Kidney (tissue), 14 donors: Measurements from ENCODE around the gene FBXO30. TPM values are rescaled to one million over a fixed set of nuclear protein-coding genes. Genes with fewer than 3 reads are reported as not detected.

ENCODE experiments used
- DNase-seq, 5 donors: peaks; one replicate each; pipeline ENCODE4 v3.0.0-alpha.2; 2013 to 2020
- FAIRE-seq: peaks from 2 replicates; lab custom pipeline; 2012; peaks lifted over from hg19 to GRCh38; lab: Jason Lieb, UNC
- H3K27ac ChIP-seq, 2 donors: one replicate each; pipeline ENCODE4 v1.7.0; 2013; ENCODE audit warnings: low read depth in 2 of 2, low read length in 2 of 2, inconsistent platforms in 1 of 2
- H3K27me3 ChIP-seq: one replicate; pipeline ENCODE4 v1.7.1; 2013; ENCODE audit warnings: low read length, inconsistent platforms; ENCODE audit not compliant: control insufficient read depth, insufficient read depth
- H3K36me3 ChIP-seq, 3 donors: one replicate each; pipeline versions ENCODE4 v1.7.0 to v1.7.1; 2013; ENCODE audit warnings: low read length in 3 of 3, control low read depth in 1 of 3, inconsistent platforms in 1 of 3; ENCODE audit not compliant: insufficient read depth in 3 of 3, control insufficient read depth in 2 of 3
- H3K4me1 ChIP-seq, 3 donors: one replicate each; pipeline versions ENCODE4 v1.7.0 to v1.7.1; 2013; ENCODE audit warnings: low read length in 3 of 3, inconsistent platforms in 1 of 3, low read depth in 1 of 3; ENCODE audit not compliant: control insufficient read depth in 2 of 3, insufficient read depth in 2 of 3
- H3K4me3 ChIP-seq, 3 donors: one replicate each; pipeline versions ENCODE4 v1.7.0 to v1.8.1; 2013; ENCODE audit warnings: low read length in 3 of 3, control low read depth in 1 of 3, inconsistent platforms in 1 of 3
- H3K9ac ChIP-seq, 3 donors: one replicate each; pipeline versions ENCODE4 v1.7.0 to v1.7.1; 2013; ENCODE audit warnings: low read length in 3 of 3, control low read depth in 1 of 3, inconsistent platforms in 1 of 3
- H3K9me3 ChIP-seq, 3 donors: one replicate each; pipeline versions ENCODE4 v1.7.0 to v1.7.1; 2013; ENCODE audit warnings: low read length in 3 of 3, control low read depth in 1 of 3, inconsistent platforms in 1 of 3; ENCODE audit not compliant: control insufficient read depth in 2 of 3, insufficient read depth in 1 of 3
- intact Hi-C: fragments of 100-400 bp; cut with DNase I; formaldehyde crosslinking; loops from one replicate; pipeline ENCODE4 v1.11.1; 2022
- polyA plus RNA-seq: library from polyadenylated mRNA; stranded (reverse); fragments of 350-450 nt; fragmentation: Illumina TruSeq; extraction: RNeasy Lipid Tissue Mini Kit (QIAGEN cat#74804); gene quantifications from one replicate; pipeline ENCODE4 v1.2.3, GENCODE V29; 2014; ENCODE audit warnings: low read depth, low replicate concordance; ENCODE audit not compliant: insufficient read depth
- total RNA-seq: library from RNA; stranded (reverse); fragmentation: NEBNext Ultra II Directional; extraction: Animal tissue kit (Norgen Biotek cat#: 25700); gene quantifications from one replicate; pipeline ENCODE4 v1.2.1, GENCODE V29; 2021
- TF ChIP-seq, protein P1 (sequence below): IDR thresholded peaks from 3 replicates; pipeline ENCODE4 v1.5.1; 2012; ENCODE audit warnings: mild to moderate bottlenecking, moderate library complexity, borderline replicate concordance; ENCODE audit not compliant: insufficient read depth; ENCODE audit errors: extremely low read depth
- donor health status: control.
- donor health status: control.
- donor health status: control.
- donor health status: control.
- donor health status: control.
- donor health status: DM: yes; HTN: yes; CAD: no.
- donor health status: Normal renal cell carcinoma (clear cell type).

FBXO30 gene
- total and polyA plus RNA-seq, 2 donors from 2014 or later = 2.5 to 8.2 TPM

GRCh38 chr6:145765449-145765848 lies 49.1 kb downstream of the FBXO30 start:
- H3K36me3 ChIP-seq = no peaks in the 10 kb centered on the region
- no peak overlapping the region for H3K27ac ChIP-seq
- no peaks in the 10 kb centered on the region for H3K4me1 ChIP-seq
- H3K27me3 ChIP-seq = no peaks in the 10 kb centered on the region
- FAIRE-seq (no peak), DNase-seq (no peak)
- H3K9me3 ChIP-seq = no peaks in the 10 kb centered on the region
- TF ChIP-seq, protein P1, sequence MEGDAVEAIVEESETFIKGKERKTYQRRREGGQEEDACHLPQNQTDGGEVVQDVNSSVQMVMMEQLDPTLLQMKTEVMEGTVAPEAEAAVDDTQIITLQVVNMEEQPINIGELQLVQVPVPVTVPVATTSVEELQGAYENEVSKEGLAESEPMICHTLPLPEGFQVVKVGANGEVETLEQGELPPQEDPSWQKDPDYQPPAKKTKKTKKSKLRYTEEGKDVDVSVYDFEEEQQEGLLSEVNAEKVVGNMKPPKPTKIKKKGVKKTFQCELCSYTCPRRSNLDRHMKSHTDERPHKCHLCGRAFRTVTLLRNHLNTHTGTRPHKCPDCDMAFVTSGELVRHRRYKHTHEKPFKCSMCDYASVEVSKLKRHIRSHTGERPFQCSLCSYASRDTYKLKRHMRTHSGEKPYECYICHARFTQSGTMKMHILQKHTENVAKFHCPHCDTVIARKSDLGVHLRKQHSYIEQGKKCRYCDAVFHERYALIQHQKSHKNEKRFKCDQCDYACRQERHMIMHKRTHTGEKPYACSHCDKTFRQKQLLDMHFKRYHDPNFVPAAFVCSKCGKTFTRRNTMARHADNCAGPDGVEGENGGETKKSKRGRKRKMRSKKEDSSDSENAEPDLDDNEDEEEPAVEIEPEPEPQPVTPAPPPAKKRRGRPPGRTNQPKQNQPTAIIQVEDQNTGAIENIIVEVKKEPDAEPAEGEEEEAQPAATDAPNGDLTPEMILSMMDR = no peak
- no peak overlapping the region for H3K9ac ChIP-seq
- intact Hi-C loops = no loop called here
- H3K4me3 ChIP-seq = no peak overlapping the region

DNA sequence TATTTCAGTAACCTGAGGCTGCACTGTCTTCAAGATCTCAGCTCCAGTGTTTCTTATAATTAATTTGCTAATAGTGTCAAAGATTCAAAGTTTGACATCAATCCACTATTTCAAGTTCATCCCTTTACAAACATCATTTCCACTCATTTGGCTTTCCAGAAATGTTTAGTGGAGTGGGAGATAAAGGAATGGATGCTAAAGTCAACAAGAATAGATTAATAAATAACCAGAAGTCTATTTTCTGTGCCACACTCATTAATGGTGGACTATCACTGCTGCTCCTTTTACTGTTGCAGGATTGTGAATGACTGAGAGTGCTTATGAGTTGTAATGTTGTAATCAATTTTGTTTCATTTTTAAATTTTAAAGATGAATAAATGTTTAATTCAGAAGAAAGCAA lies 50.9 kb downstream of the FBXO30 start:
- DNase-seq (peak in 2 of 5 donors; percentile 2 to 15), FAIRE-seq (peak; percentile 60)
- no peak overlapping the region for H3K9ac ChIP-seq
- no peaks in the 10 kb centered on the region for H3K27me3 ChIP-seq
- H3K4me3 ChIP-seq = no peak overlapping the region
- intact Hi-C loops = no loop called here
- no peaks in the 10 kb centered on the region for H3K4me1 ChIP-seq
- H3K36me3 ChIP-seq = no peaks in the 10 kb centered on the region
- H3K27ac ChIP-seq = no peak overlapping the region
- TF ChIP-seq, protein P1 = no peak
- no peaks in the 10 kb centered on the region for H3K9me3 ChIP-seq

DNA sequence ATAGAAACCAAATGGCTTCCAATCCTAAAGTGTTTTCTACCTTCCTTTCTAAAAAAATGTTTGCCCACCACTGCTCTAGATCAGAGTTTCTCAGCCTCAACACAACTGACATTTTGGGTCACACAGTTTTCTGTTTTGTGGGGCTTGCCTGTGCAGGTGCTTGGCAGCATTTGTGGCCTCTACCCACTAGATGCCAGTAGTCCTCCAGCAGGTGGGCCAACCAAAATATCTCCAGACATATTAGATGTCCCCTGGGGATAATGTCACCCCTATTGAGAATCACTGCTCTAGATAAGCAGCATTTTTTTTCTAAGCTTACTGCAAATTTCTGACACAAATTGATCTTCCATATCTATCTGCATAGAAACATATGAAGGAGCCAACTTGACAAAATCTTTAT lies 53.0 kb downstream of the FBXO30 start:
- no peak for DNase-seq

More for the DNA sequence above, 53.0 kb downstream of the FBXO30 start:
- no peak overlapping the region for H3K4me3 ChIP-seq
- no peak for FAIRE-seq
- no peak overlapping the region for H3K27ac ChIP-seq
- no peaks in the 10 kb centered on the region for H3K9me3 ChIP-seq
- H3K9ac ChIP-seq = no peak overlapping the region
- no peaks in the 10 kb centered on the region for H3K27me3 ChIP-seq
- no peaks in the 10 kb centered on the region for H3K36me3 ChIP-seq
- no peaks in the 10 kb centered on the region for H3K4me1 ChIP-seq
- intact Hi-C loops = no loop called here
- TF ChIP-seq, protein P1 = no peak
